ENCODE results near the gene UNC79. TPM values are rescaled to one million over a fixed set of nuclear protein-coding genes. Genes with fewer than 3 reads are reported as not detected.
A peak's percentile ranks its signal among the peaks of the same experiment; 100 is the strongest.

UNC79 gene
- total RNA-seq, 1 experiment from 2014 or later = not detected

DNA sequence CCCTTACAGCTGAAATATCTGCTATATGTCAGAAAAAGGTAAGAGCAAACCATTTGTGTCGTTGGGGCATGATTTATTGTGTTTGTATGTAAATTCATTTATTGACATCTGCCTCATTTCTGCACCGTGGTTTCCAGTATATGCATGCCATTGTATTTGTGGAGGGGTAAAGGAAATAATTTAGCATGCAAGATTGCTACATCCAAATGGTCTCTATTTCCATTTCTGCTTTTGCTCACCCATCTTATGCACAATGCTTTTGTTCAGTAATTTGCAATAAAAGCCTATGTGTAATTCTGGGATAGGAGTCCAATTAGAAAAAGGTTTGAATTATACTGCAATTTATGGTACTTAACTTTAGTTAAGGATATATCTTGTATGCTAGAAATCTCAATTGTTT is 101.8 kb downstream of the UNC79 start:
- DNase-seq = no peak
- no peaks in the 10 kb centered on the region for H3K9me3 ChIP-seq
- H3K4me3 ChIP-seq = no peak overlapping the region
- H3K36me3 ChIP-seq = no peaks in the 10 kb centered on the region
- H3K27me3 ChIP-seq = no peaks in the 10 kb centered on the region

- H3K4me3 ChIP-seq = no peak overlapping the region
- no peak for DNase-seq
- no peaks in the 10 kb centered on the region for H3K27me3 ChIP-seq
- H3K9me3 ChIP-seq = no peaks in the 10 kb centered on the region
- H3K36me3 ChIP-seq = no peaks in the 10 kb centered on the region
Observed at GRCh38 chr14:93533437-93533836, 102.7 kb downstream of the UNC79 start.

- no peak for DNase-seq
- no peaks in the 10 kb centered on the region for H3K27me3 ChIP-seq
Observed at GRCh38 chr14:93533842-93534241, 103.1 kb downstream of the UNC79 start.

DNA sequence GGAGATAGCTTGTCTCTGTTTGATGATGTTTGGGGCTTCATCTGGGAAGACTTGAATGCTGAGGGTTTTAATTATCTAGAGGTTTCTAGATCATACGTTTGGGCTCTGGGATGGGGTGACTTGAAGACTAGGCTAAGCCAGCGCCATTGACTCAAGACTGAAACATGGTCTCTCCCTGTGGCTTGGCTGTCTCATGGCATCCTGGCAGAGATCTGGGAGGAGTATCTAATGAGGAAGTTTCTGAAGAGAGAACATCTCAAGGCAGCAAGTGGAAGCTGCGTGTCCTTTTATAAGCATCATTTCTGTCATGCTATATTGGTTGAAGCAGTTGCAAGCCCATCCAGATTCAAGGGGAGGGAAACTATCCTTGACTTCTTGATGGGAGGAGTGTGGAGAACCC is 104.8 kb downstream of the UNC79 start:
- no peak for DNase-seq
- Histone ChIP-seq H3K36me3 (no peaks in the 10 kb centered on the region), H3K9me3 (no peaks in the 10 kb centered on the region), H3K4me3 (no peak overlapping the region), H3K27me3 (no peaks in the 10 kb centered on the region)

More at GRCh38 chr14:93533842-93534241, 103.1 kb downstream of the UNC79 start:
- Histone ChIP-seq H3K36me3 (no peaks in the 10 kb centered on the region), H3K9me3 (no peaks in the 10 kb centered on the region), H3K4me3 (no peak overlapping the region)

GRCh38 chr14:93536945-93537344 is 106.2 kb downstream of the UNC79 start:
- DNase-seq = no peak
- Histone ChIP-seq H3K27me3 (no peaks in the 10 kb centered on the region), H3K36me3 (no peaks in the 10 kb centered on the region), H3K9me3 (no peaks in the 10 kb centered on the region), H3K4me3 (no peak overlapping the region)

DNA sequence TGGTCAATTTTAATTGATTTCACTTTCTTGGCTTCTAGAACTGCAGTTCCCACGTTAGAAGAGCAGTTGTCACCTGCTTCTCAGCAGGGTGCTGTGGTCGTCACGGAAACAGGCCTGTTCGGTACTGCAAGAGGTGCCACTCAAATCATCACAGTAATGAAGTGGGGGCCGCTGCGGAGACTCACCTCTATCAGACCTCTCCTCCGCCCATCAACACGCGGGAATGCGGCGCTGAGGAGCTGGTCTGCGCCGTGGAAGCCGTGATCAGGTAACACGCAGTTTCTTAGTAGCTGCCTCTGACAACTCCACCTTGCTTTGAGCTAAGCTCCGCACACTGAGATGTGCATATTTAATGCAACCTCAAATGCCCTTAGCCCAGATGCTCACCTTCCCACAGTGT is 107.2 kb downstream of the UNC79 start:
- no peaks in the 10 kb centered on the region for H3K9me3 ChIP-seq

DNA sequence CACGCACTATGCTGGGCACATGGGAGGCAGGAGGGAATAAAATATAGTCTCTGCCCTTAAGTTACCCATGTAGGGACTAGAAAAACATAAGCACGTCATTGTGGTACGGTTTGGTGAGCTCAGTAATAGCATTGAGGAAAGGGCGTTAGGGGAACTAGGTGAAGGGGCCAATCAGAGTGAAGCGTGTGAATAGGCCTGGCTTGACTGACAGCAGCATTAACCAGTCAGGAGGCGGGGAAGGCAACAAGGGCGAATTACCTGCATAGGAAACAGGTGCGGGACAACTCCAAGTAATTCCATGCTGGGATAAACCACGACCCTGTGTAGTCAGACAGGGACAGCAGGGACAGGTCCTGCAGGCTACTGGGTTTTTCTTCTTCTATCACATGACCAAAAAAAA is 107.7 kb downstream of the UNC79 start:
- H3K9me3 ChIP-seq = no peaks in the 10 kb centered on the region
- peak; percentile 5 for DNase-seq

More for the DNA sequence above, 107.2 kb downstream of the UNC79 start:
- H3K4me3 ChIP-seq = no peak overlapping the region
- H3K27me3 ChIP-seq = no peaks in the 10 kb centered on the region
- no peak for DNase-seq
- H3K36me3 ChIP-seq = no peaks in the 10 kb centered on the region

DNA sequence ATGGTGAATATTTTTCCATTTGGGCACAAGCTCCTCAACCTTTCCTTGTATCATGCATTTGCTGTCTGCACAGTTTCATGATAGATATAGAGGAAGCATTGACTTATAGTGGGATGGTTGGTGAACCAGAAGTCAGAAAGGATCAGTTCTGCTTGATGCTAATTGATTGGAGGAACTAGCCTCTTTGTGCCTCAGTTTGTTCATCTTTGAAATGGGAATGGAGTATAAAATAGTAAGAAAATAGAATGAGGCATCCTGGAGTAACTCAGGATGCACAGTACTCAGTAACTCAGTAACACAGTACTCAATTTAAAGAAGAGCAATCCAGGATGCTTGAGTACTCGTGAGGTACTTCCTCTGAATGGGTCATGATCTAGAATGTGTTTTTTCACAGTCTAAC is 109.5 kb downstream of the UNC79 start:
- Histone ChIP-seq H3K4me3 (no peak overlapping the region), H3K27me3 (no peaks in the 10 kb centered on the region), H3K36me3 (no peaks in the 10 kb centered on the region), H3K9me3 (no peaks in the 10 kb centered on the region)
- DNase-seq = no peak

More for the DNA sequence above, 107.7 kb downstream of the UNC79 start:
- no peak overlapping the region for H3K4me3 ChIP-seq
- H3K27me3 ChIP-seq = no peaks in the 10 kb centered on the region
- no peaks in the 10 kb centered on the region for H3K36me3 ChIP-seq

- Histone ChIP-seq H3K9me3 (no peaks in the 10 kb centered on the region), H3K36me3 (no peaks in the 10 kb centered on the region), H3K4me3 (no peak overlapping the region), H3K27me3 (no peaks in the 10 kb centered on the region)
- no peak for DNase-seq
Observed at GRCh38 chr14:93543766-93544165, 113.0 kb downstream of the UNC79 start.

DNA sequence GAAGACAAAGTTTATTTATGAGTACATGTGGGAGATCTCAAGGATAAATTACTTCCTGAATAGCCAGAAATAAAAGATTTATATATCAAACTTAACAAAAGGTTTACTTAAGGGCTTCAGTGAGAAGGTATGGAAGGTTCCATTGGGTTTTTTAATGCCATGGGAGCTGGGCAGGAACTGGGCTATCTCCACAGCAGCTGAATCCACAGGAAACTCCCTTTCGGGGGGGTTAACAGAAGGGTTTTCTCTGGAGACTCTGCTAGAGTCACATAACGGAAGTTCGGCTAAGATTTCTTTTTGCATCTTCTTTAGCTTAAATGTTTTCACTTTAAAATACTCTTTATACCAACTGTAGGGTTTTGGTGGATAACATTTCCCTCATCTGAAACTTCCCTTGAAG is 113.5 kb downstream of the UNC79 start:
- H3K36me3 ChIP-seq = no peaks in the 10 kb centered on the region
- no peak overlapping the region for H3K4me3 ChIP-seq
- H3K27me3 ChIP-seq = no peaks in the 10 kb centered on the region
- DNase-seq = no peak
- no peaks in the 10 kb centered on the region for H3K9me3 ChIP-seq

- Histone ChIP-seq H3K27me3 (no peaks in the 10 kb centered on the region), H3K4me3 (no peak overlapping the region), H3K36me3 (no peaks in the 10 kb centered on the region), H3K9me3 (no peaks in the 10 kb centered on the region)
- no peak for DNase-seq
Observed at GRCh38 chr14:93546642-93547041, 115.9 kb downstream of the UNC79 start.

DNA sequence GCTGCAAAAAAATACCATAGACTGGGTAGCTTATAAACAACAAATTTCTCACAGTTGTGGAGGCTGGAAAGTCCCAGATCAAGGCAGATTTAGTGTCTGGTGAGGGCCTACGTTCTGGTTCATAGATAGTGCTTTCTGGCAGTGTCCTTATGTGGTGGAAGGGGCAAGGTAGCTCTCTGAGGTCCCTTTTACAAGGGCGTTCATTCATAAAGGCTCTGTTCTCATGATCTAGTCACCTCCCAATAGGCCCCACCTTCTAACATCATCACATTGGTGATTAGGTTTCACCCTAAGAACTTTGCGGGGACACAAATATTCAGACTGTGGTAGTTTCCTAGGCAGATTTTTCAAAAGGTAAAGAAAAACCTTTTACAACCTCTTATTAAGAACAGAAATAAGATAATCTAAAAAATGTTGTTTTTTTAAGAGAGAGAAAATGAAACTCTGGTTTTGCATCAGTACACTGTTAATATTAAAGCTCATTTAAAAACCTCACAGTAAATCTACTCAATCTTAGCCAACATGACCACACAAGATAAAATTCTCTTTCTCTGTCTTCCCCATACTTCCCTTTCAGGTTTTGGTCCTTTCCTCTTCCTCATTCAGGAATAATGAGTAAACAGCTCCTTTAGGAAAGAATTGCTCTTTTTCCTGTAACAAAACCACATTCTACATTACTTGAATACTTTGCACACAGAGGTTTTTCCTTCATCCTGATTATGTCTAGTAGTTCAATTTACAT is 117.5 kb downstream of the UNC79 start:
- Histone ChIP-seq H3K36me3 (no peaks in the 10 kb centered on the region), H3K9me3 (no peaks in the 10 kb centered on the region)
- DNase-seq = no peak

DNA sequence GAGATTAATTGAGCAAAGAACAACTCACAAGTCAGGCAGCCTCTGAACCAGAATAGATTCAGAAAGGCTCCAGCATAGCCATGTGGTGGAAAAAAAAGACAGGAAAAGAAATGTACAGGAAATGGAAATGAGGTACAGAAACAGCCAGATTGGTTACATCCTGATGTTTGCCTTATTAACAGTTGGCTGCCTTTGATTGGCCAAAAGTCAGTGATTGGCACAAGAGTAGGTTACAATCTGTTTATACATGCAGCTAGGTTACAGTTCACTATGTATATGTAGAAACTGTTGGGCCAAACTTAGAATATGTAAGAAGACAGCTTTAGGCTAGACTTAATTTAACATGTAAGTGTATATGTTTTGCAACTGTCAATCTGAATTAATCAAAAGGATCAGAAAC is 118.9 kb downstream of the UNC79 start:
- Histone ChIP-seq H3K36me3 (no peaks in the 10 kb centered on the region), H3K27me3 (no peaks in the 10 kb centered on the region), H3K4me3 (no peak overlapping the region), H3K9me3 (no peaks in the 10 kb centered on the region)
- no peak for DNase-seq

More for the DNA sequence above, 117.5 kb downstream of the UNC79 start:
- Histone ChIP-seq H3K4me3 (no peak overlapping the region), H3K27me3 (no peaks in the 10 kb centered on the region)

- no peak for DNase-seq
- H3K4me3 ChIP-seq = no peak overlapping the region
- H3K27me3 ChIP-seq = no peaks in the 10 kb centered on the region
- H3K9me3 ChIP-seq = no peaks in the 10 kb centered on the region
- no peaks in the 10 kb centered on the region for H3K36me3 ChIP-seq
Observed at GRCh38 chr14:93564918-93565317, 134.2 kb downstream of the UNC79 start.

DNA sequence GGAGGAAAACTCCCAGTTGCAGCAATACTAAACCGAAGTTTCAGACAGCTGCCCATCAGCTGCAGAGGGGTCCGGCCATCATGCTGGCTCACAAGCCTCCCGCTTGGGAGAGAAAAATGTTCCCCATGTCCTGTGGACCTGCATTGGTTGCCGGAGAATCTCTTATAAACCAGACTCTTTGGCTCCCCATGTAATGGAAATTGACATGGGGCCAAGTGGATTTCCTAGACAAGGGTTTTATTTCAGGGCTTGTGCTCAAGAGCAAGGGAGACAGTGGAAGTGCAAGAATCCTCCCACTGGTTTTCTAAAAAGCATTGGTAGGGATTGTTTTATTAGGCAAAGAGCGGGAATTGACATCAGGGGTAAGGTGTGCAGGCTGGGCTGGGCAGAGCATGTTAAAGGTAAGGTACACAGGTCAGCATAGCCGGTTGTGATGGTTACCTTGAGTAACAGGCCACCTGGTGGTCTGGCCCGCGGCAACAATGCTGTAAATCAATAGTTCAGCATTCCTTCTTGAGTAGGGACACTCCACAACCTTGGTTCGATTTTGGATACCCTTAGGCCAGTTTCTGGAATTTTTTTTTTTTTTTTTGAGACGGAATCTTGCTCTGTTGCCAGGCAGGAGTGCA is 135.4 kb downstream of the UNC79 start:
- no peak for DNase-seq
- Histone ChIP-seq H3K4me3 (no peak overlapping the region), H3K27me3 (no peaks in the 10 kb centered on the region), H3K36me3 (no peaks in the 10 kb centered on the region), H3K9me3 (no peaks in the 10 kb centered on the region)

DNA sequence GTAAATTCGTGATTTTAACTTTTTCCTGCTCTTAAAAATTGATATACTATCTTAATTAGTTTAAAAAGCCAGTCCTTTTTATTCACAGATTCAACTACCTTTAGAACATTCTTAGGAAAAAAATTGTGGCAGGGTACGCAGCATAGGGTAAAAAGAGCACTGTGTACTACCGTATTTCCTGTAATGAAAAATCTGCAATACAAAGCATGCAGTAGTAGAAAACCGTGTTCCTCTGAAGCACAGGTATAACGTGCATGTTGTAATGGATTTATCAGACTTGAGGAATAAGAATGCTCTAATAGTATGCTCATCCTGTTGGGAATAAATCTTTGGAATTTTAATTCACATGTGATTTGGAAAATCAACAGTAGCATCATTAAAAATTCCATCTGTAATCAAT is 140.5 kb downstream of the UNC79 start:
- DNase-seq = no peak
- H3K4me3 ChIP-seq = no peak overlapping the region

GRCh38 chr14:93579178-93579577 is 148.4 kb downstream of the UNC79 start:
- H3K4me3 ChIP-seq = no peak overlapping the region
- H3K9me3 ChIP-seq = no peaks in the 10 kb centered on the region
- no peak for DNase-seq
- H3K36me3 ChIP-seq = no peaks in the 10 kb centered on the region
- H3K27me3 ChIP-seq = no peaks in the 10 kb centered on the region

More for the DNA sequence above, 140.5 kb downstream of the UNC79 start:
- no peaks in the 10 kb centered on the region for H3K27me3 ChIP-seq
- H3K36me3 ChIP-seq = no peaks in the 10 kb centered on the region
- no peaks in the 10 kb centered on the region for H3K9me3 ChIP-seq

GRCh38 chr14:93582516-93582915 is 151.8 kb downstream of the UNC79 start:
- Histone ChIP-seq H3K36me3 (no peaks in the 10 kb centered on the region), H3K4me3 (no peak overlapping the region), H3K27me3 (no peaks in the 10 kb centered on the region), H3K9me3 (no peaks in the 10 kb centered on the region)
- DNase-seq = no peak

All from MG63 (cell line).